NT2/D1 (cell line): ENCODE results near the gene CROCC2.

Experiments
- SUZ12 ChIP-seq: IDR thresholded peaks from 2 replicates; pipeline ENCODE4 v1.6.1; 2011; ENCODE audit not compliant: insufficient read length, insufficient read depth; ENCODE audit errors: extremely low read depth
- YY1 ChIP-seq: IDR thresholded peaks from 2 replicates; pipeline ENCODE4 v1.6.1; 2011; ENCODE audit not compliant: insufficient read length, insufficient read depth
- ZNF274 ChIP-seq: IDR thresholded peaks from 2 replicates; pipeline ENCODE4 v1.6.1; 2011; ENCODE audit warnings: mild to moderate bottlenecking, low read depth, low read length

DNA sequence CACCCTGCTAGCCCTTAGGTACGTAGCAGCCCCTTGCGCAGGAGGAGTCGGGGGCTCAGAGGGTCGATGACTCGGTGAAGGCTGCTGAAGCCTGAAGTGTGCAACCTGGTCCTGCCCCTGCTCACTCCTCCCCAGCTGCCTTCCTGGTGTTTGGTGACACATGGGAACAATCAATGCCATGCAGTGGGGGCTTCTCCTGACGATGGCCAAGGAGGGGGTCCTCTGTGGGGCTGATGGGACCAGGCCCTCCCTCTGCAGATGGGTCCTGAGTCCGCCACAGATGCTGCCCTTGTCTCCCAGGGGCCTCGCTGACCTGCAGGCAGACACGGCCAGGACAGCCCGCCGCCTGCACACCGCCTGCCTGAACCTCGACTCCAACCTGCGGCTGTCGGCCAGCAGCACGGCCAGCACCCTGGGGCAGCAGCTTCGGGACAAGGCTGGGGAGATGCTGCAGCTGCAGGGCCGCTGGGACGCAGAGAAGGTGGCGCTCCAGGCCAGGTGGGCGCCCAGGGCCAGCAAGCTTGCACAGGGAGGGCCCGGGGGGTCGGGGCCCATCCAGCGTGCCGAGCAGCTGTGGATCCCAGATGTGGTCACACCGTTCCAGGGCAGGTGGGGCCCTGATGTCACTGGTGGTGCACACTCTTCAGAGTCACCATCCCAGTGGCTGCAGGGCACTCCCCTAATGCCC is 24.6 kb downstream of the CROCC2 start:
- no peak for TF ChIP-seq SUZ12
- no peak for TF ChIP-seq ZNF274
- no peak for TF ChIP-seq YY1
